HG03354 (cell line): Measurements from ENCODE around the gene TNPO3.
"Not testable (repeated sequence)": the region's sequence is repeated elsewhere in the genome, so short reads cannot be mapped to it uniquely, and the experiment has no call there.

ENCODE experiments used
- ATAC-seq: cut with Tn5 transposase; IDR thresholded peaks from one replicate; pipeline ENCODE4 v1.9.1; 2021; ENCODE audit warnings: mild to moderate bottlenecking; ENCODE audit not compliant: unreplicated experiment, poor library complexity, severe bottlenecking

The TNPO3 gene

DNA sequence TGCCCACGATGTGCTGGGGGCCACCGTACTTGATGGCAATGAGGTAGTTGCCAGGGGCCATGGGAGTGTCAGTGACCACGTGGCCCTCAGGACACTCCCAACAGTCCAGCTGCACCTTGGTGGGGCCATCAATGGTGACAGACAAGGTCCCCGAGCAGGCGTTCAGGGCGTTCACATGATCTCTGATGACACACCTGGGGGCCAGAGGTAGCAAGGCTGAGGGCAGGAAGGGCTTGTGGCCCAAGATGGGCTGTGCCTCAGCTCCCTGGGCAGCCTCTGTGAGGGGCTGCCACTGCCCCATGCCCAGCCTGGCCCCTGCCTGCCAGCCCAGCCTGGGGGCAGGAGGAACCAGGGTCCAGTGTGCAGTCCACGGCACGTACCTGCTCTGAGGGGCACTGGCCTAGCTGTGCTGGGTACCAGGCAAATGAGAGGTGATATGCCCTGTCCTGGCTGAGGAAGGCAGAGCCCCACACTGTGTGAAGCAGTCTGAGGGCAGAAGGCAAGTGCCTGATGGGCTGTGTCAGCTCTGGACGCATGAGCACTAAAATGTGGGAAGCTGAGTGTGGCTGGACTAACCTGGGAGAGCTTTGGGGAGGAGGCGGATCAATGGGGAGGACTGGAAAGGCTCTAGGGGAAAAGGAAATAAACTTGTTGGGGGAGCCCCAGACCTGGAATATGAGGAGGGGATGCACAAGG, 140.9 kb downstream of the TNPO3 start:
- ATAC-seq = no peak

DNA sequence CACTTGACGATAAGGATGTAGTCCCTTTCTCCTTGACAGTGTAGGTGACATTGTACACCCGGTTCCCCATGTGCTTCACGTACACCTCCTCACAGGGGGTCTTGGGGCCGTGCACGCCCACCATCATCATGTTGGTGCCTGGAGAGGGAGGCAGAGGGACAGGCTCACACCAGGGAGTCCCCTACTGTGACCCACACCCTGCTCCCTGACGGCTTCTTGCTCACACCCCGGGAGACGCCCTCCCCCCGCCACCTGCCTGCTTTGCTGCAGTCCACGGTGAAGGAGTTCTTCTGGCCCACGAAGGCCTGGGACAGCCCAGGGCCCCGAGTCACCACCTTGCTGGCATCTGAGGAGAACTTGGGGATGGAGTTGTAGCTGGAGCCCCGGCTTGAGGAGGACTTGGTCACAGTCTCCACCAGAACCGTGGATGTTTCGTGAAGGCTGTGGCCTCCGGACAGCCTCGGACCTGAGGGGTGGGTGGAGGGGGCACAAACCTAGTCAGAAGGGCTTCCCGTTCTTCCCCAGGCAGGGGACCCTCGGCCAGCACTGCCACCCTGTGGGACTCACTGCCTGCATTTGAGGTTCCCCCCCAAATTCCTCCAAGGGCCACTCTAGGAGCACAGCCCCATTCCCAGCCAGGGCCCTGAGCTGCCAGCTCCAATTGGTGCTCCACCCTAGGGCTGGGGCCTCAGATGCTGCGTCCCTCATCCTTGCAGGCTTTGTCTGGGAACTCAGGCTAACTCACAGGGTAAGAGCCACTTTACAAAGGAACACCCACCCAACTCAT, 142.0 kb downstream of the TNPO3 start:
- ATAC-seq = not testable (repeated sequence)

DNA sequence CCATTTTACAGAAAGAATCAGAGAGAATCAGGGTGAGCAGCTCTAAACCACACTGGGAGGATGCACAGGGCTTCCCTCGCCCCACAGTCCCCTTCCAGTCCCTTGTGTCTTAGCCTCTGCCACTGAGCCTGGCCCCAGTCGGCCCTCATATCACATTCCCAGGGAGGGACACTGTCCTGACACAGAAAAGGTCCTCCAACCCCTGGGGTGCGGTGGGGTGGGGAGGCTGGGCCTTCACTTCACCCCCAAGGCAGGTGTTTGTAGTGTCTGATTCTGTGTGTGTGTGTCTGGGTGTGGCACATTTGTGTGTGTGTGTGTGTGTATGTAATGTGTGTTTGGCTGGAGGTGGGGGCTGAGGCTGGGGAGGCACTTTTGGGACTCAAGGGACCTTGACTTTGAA, 142.6 kb downstream of the TNPO3 start:
- no peak for ATAC-seq

DNA sequence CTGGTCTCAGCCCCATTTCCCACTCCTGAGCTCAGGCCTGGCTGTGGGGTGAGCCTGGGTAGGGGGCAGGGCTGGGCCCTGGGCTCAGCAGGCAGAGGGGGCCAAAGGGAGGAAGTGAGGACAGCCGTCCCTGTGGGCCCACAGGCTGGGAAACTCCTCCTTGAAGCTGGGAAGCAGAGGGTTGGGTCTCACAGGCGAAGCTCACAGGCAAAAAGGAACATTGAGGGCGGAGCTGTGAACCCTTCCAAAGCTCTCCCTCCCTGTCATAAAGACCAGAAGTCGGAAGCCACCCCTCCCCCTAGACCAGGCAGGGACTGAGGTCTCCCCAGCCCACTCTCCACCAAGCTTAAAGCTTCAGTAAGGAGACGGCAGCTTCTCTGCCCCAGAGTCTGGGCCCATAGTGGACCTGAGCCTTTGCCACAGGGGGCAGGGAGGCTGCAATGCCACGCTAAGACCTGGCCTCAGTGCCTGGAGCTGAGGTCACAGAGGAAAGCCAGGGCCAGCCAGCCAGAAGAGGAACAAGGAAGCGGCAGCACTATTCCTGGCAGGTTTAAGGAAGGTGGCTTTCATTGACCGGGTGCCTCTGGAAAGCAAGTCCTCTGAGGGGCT, 143.4 kb downstream of the TNPO3 start:
- no peak for ATAC-seq

DNA sequence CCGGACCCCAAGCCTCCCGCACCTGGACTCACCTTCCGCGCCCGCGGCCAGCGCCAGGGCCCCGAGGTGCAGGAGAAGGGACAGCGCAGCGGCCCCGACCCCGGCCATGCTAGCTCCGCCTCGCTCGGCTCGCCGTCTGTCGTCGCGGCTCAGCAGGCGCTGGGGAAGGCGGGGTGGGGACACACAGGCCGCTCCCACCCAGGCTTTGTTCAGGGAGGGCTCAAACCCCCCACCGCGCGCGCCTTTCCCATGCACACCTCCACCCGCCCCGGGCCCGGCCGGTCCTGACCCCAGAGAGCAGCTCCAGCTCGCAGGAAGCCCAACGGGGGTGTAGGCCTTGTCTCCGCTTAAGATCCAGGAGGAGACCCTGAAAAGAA, 144.4 kb downstream of the TNPO3 start, which contains the start of gene KCP:
Gene KCP, minus strand, starts transcription at position 141 of the 377 bp plus-strand sequence. Its CDS starts 33 bp downstream, at position 108.
- ATAC-seq = no peak

DNA sequence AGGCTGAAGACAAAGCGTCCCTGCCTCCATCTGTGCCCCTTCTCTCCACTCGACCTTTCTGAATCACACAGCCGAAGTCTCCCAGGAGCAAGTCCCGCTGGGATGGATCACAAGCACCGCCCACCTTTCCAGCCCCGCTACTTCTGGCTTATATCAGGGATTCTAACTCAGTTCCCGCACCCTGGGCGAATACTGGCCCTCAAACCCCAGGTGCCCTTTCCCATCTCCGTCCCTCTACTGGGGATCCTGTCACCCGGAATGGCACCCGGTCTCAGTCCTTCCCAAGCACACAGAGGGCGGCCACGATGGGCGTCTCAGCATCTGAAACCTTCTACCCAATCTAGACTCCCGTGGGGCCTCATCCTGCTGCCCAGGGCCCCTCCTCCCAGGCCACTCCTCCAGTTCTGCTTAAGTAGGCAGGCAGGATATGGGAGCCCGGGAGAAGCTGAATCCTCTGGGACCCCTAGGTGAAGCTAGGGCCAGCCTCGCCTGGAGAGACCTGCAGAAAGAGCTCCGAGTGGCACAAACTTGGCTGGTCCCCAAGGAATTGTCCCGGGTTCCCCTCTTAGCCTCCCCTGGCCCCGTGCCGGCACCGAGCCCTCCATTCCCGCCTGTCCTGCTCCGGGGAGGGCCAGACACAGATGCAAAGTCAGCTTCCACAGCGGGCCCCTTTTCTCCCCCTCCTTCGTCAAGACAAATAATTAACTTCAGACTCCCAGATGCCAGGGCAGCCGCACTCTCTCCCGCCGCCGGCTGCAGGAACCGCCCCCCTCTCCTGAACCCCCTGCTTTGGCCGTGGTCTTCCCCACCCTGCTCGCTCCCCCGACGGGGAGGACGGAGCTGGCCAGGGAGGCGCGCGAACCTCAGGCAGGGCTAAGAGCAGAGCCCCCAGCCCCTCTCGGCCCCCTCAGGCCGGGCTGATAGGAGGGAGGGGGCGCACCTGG, 145.0 kb downstream of the TNPO3 start:
- ATAC-seq = no peak

DNA sequence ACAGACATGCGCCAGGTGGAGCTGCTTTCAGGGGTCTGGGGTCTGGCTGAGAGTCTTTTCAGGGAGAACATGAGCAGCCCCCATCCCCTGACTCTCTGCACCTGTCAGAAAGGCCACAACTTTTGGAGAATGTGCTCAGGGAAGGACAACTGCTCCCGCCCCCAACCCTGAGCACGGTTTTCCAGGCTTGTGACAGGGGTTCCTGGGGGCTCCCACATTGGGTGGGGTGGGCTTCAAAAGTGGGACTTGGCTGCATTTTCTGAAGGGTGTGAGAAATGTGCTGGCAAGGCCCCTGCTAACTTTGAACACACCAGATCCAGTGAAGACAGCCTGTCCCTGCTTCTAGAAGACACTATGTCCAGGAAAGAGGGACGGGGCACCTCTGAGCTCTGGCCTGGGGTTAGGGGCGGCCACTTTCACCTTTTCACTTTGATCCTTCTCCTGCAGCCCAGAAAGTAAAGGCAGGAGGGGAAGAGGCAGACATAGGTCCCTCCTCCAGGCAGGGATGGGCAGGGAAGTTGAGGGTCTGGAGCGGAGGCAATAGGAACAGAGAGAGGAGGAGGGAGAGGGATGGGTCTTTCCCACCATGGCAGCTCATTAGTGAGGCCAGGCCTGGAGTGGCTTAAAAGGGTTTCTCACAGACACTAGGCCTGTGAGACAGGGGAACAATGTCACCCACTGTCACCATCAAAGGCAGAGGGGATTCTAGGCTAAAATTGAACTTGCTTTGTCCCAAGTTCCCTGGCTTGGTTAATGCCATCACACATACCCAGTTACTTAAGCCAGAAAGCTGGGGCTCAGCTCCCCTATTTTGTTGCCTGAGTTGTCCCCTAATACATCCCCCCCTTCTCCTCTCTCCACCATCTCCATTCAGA, 145.9 kb downstream of the TNPO3 start:
- no peak for ATAC-seq

DNA sequence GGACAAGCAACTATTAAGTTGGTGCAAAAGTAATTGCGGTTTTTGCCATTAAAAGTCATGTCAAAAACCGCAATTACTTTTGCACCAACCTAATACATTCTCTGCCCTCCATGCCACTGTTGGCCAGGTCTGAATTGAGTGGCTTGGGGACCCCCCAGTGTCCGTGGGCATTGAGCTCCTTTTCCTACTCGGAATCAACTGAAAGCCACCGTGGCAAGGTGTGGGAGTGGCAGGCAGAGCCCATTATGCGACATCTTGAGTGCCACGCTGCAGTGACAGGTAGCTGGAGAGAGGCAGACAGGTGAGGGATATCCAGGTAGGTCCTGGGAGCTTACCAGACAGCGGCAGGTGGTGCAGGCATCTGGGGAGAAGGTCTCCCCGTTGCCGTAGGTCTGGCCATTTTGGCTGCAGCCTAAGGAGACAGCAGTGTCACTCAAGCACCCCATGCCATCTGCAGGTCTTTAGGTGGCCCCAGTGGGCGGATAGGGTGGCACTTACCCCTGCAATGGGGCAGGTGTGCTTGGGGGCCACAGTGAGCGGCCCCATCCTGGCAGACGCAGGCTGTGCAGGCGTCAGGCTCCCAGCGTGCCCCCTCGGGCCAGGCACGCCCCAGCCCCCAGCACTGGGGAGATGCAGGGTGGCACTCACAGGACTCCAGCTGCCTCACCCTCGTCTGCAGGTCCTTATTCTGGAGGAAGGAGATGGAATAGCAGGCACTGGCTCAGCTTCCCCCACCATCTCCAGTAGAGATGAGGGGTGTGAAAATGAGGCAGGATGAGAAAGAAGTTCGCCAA, 147.9 kb downstream of the TNPO3 start:
- ATAC-seq = no peak

DNA sequence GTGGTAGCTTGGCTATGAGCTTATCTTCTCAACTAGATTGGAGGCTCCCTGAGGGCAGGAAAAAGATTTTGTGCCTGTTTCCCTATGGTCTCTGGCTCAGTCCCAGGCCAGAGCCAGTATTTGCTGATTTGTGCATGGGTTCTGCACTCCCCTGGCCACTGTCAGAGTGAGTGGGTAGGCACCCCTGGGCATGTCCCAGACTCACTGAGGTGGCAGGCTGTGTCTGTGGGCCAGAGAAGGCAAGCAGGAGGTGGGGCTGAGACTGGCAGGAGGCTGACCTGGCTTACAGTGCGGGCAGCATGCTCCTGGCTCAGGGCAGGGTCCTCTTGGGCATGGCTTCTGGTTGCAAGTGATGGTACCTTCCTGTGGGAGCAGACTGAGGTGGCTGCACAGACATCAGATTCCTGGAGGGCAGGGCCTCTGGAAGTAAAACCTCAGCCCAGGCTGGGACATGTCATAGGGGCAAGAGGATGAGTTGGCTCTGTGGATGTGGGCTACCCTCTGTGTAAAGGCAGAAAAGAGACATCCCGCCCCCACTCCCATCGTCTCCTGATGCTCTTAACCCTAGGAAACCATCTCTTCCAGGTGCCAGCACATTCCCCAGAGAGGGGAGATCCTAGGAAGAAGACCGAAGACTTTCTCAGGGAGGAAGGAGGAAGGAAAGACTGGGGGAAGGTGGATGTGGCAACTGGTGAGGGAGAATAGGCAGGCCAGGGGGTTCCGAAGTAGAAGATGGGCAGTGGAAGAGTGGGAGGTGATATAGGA, 148.7 kb downstream of the TNPO3 start:
- no peak for ATAC-seq

DNA sequence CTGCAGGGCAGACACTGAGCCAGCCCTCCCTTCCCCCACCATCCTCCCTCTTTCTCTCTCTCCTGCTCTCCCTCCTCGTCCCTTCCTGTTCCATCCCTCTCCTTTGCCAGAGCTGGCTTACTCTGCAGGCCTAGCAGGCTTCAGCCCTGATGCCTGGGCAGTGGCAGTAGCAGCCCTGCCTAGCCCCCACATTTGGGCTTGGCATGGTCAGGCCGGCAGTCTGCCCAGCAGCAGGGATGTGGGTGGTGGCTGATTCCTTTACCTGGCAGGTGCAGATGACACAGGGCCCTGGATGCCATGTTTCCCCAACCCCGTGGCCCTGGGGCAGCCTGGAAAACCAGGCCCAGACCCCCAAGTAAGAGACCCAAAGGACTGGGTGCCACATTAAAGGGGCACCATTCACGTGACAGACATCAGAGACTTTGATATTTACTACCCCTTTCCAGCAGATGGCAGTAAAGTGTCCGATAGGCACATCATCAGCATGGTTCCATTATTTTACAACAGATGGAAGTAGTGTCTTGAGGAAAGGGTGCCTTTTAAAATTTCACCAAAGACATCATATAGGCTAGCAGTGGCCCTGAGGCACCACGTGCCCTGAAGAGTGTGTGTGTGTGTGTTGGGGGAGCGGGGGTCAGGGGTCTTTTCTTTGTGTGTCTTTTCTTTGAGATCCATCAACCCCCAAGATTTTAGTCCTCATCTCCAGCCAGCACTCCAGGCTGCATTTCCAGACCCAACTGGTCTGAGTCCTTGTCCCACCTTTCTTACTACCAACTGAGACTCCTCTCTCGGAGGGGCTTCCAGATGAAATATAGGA, 150.3 kb downstream of the TNPO3 start:
- no peak for ATAC-seq
